ENCODE data around the gene GMDS. TPM values are rescaled to one million over a fixed set of nuclear protein-coding genes. Genes with fewer than 3 reads are reported as not detected.

GMDS gene
- total and polyA plus RNA-seq, 2 of the 4 experiments (the other 2 are of a cell fraction), result 7.3 to 21.9 TPM

- no peak overlapping the region for H2BK20ac ChIP-seq (ENCODE audit: low read depth, low read length)
- H3K36me3 ChIP-seq (ENCODE audit: control insufficient read depth, insufficient read depth, low read length), result peaks cover 14% of the 10 kb centered on the region
- no peak overlapping the region for H2BK15ac ChIP-seq (ENCODE audit: low read depth, low read length)
- DNase-seq, result no peak
- H2AFZ ChIP-seq (replicated peaks; ENCODE audit: low read length, poor library complexity), result no peak overlapping the region
- no peaks in the 10 kb centered on the region for H3K9me3 ChIP-seq (ENCODE audit: control insufficient read depth, insufficient read depth, low read length)
- H3K56ac ChIP-seq (ENCODE audit: extremely low read depth, insufficient read depth, low read length), result no peak overlapping the region
- ChIA-PET POLR2A (ENCODE audit: unreplicated experiment) (no interaction called here), CTCF (no interaction called here)
- peaks cover 17 to 21% of the 10 kb centered on the region in 2 experiments; a peak in 3 of 4 replicates for H3K79me1 ChIP-seq (ENCODE audit: low read depth in 1 of 2, low read length in 2 of 2)
- H3K14ac ChIP-seq (replicated peaks; ENCODE audit: low read depth, low read length), result no peak overlapping the region
- H3K4me1 ChIP-seq (ENCODE audit: control insufficient read depth, insufficient read depth, low read length), result peaks cover 5% of the 10 kb centered on the region
- no peak overlapping the region for H3K18ac ChIP-seq (ENCODE audit: low read depth, low read length)
- H3K27ac ChIP-seq (ENCODE audit: insufficient read depth, low read length), result no peak overlapping the region
- H3K23ac ChIP-seq (ENCODE audit: low read depth, low read length), result no peak overlapping the region
- no peak overlapping the region for H4K91ac ChIP-seq (ENCODE audit: insufficient read depth, low read depth, low read length)
- H3K27me3 ChIP-seq (ENCODE audit: control insufficient read depth, insufficient read depth, low read length), result no peaks in the 10 kb centered on the region
- no peak for ATAC-seq (ENCODE audit: low read depth)
- no peak overlapping the region for H2BK120ac ChIP-seq (ENCODE audit: low read depth, low read length)
- dilution Hi-C loops (cut with HindIII; ENCODE audit: low sequenced_read_pairs, unreplicated experiment) (no loop called here), in situ Hi-C loops (cut with MboI; ENCODE audit: low sequenced_read_pairs) (no loop called here), intact Hi-C loops (cut with micrococcal nuclease) (no loop called here)
- no TSS peak for BruUV-seq (replicated peaks)
- H2AK9ac ChIP-seq (replicated peaks; ENCODE audit: low read depth, low read length, poor library complexity), result no peak overlapping the region
- H3K9ac ChIP-seq (ENCODE audit: low read depth, low read length), result no peak overlapping the region
- 0 out of 2 replicates have a peak, but pooled peaks cover 3% of the 10 kb centered on the region for H3K9me1 ChIP-seq (ENCODE audit: insufficient read depth, low read length)
- H3K4me2 ChIP-seq (ENCODE audit: low read depth, low read length), result no peak overlapping the region
- no peak overlapping the region for H3K4me3 ChIP-seq (ENCODE audit: insufficient read depth, low read depth, low read length)
- H3K4ac ChIP-seq (ENCODE audit: low read depth, low read length), result no peak overlapping the region
- H4K5ac ChIP-seq (ENCODE audit: low read depth, low read length), result no peak overlapping the region
- no peak overlapping the region for H2BK5ac ChIP-seq (ENCODE audit: low read depth, low read length, poor library complexity, severe bottlenecking)
- H4K8ac ChIP-seq (ENCODE audit: low read depth in 2 of 2, low read length in 2 of 2), result no peak overlapping the region
- no peak overlapping the region for H2AK5ac ChIP-seq (ENCODE audit: low read depth, low read length)
- TF ChIP-seq RCOR1 (IDR thresholded peaks at IDR 0.05; ENCODE audit: insufficient replicate concordance, low read length), result no peak
- TF ChIP-seq POLR2A (IDR thresholded peaks at IDR 0.05; ENCODE audit: low read depth, low read length), result no peak
- TF ChIP-seq MAZ (IDR thresholded peaks at IDR 0.05; ENCODE audit: borderline replicate concordance, low read depth, low read length), result no peak
- no peak for TF ChIP-seq FOS (IDR thresholded peaks at IDR 0.05; ENCODE audit: low read depth, low read length)
- TF ChIP-seq RFX5 (IDR thresholded peaks at IDR 0.05; ENCODE audit: low read depth, low read length), result no peak
- no peak for TF ChIP-seq NFE2L2 (IDR thresholded peaks at IDR 0.05; ENCODE audit: low read depth, low read length)
- no peak for TF ChIP-seq CTCF (conservative IDR thresholded peaks at IDR 0.05; ENCODE audit: low read depth, low read length)
- no peak for TF ChIP-seq RAD21 (IDR thresholded peaks at IDR 0.05; ENCODE audit: low read length)
- no peak for TF ChIP-seq CEBPB (IDR thresholded peaks at IDR 0.05; ENCODE audit: low read depth, low read length)
- TF ChIP-seq, protein P1, sequence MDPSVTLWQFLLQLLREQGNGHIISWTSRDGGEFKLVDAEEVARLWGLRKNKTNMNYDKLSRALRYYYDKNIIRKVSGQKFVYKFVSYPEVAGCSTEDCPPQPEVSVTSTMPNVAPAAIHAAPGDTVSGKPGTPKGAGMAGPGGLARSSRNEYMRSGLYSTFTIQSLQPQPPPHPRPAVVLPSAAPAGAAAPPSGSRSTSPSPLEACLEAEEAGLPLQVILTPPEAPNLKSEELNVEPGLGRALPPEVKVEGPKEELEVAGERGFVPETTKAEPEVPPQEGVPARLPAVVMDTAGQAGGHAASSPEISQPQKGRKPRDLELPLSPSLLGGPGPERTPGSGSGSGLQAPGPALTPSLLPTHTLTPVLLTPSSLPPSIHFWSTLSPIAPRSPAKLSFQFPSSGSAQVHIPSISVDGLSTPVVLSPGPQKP (IDR thresholded peaks at IDR 0.05; ENCODE audit: borderline replicate concordance, low read depth, low read length), result no peak
- TF ChIP-seq MAFK (IDR thresholded peaks at IDR 0.05; ENCODE audit: low read depth, low read length), result no peak
- no peak for TF ChIP-seq CHD1 (IDR thresholded peaks at IDR 0.05; ENCODE audit: low read depth, low read length)
- TF ChIP-seq, protein P2, sequence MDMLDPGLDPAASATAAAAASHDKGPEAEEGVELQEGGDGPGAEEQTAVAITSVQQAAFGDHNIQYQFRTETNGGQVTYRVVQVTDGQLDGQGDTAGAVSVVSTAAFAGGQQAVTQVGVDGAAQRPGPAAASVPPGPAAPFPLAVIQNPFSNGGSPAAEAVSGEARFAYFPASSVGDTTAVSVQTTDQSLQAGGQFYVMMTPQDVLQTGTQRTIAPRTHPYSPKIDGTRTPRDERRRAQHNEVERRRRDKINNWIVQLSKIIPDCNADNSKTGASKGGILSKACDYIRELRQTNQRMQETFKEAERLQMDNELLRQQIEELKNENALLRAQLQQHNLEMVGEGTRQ (IDR thresholded peaks at IDR 0.05; ENCODE audit: low read depth, low read length), result no peak
- TF ChIP-seq BHLHE40 (IDR thresholded peaks at IDR 0.05; ENCODE audit: low read depth, low read length), result no peak
- TF ChIP-seq MXI1 (IDR thresholded peaks at IDR 0.05; ENCODE audit: borderline replicate concordance, low read depth, low read length), result no peak
- no peak for TF ChIP-seq SMC3 (IDR thresholded peaks at IDR 0.05; ENCODE audit: low read depth, low read length)
- 80% methylated on average over 1 of the region's 7 CpGs; no CpG with 5 or more reads in 1 of the 2 experiments for WGBS, 2 experiments (ENCODE audit: extremely low coverage in 2 of 2, insufficient read length in 1 of 2)
- no peaks in the 10 kb centered on the region for H4K20me1 ChIP-seq (ENCODE audit: insufficient read depth, low read length)
Observed at GRCh38 chr6:2249126-2249525, 3.7 kb upstream of the GMDS start.
